Epithelial cell of proximal tubule (primary cell): ENCODE results near the gene ARHGAP30. TPM values are rescaled to one million over a fixed set of nuclear protein-coding genes. Genes with fewer than 3 reads are reported as not detected.

Experiments
- DNase-seq: peaks from one replicate; pipeline ENCODE4 v3.0.0-alpha.2; 2011; ENCODE audit warnings: low read depth
- H3K4me3 ChIP-seq: 2 replicates; pipeline ENCODE4 v1.5.1; 2011; ENCODE audit warnings: low read depth, mild to moderate bottlenecking, low read length
- CTCF ChIP-seq: conservative IDR thresholded peaks from 2 replicates; pipeline ENCODE4 v1.5.1; 2012; ENCODE audit warnings: low read depth, mild to moderate bottlenecking, low read length
- total RNA-seq: library from RNA; depleted of rRNA; stranded (reverse); fragments of >200 nt; gene quantifications from 2 replicates; pipeline ENCODE4 v1.2.3, GENCODE V29; 2015

The ARHGAP30 gene
- total RNA-seq, 1 donor from 2014 or later = 0.06 TPM

GRCh38 chr1:161096015-161096414, 26.3 kb upstream of the ARHGAP30 start:
- DNase-seq = no peak
- no peak for TF ChIP-seq CTCF
- H3K4me3 ChIP-seq = no peak overlapping the region

DNA sequence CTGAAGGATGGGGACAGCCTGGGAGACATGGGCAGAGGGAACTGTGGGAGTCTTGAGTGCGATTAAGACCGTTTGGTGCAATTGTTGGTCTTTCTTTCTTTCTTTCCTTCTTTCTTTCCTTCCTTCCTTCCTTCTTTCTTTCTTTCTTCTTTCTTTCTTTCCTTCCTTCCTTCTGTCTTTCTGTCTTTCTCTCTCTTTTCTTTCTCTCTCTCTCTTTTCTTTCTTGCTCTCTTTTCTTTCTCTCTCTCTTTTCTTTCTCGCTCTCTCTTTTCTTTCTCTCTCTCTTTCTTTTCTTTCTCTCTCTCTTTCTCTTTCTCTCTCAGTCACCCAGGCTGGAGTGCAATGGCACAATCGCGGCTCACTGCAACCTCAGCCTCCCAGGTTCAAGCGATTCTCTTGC, 25.5 kb upstream of the ARHGAP30 start:
- no peak for TF ChIP-seq CTCF
- no peak for DNase-seq
- no peak overlapping the region for H3K4me3 ChIP-seq

GRCh38 chr1:161094481-161094880, 24.8 kb upstream of the ARHGAP30 start:
- no peak overlapping the region for H3K4me3 ChIP-seq
- no peak for TF ChIP-seq CTCF
- DNase-seq = no peak

DNA sequence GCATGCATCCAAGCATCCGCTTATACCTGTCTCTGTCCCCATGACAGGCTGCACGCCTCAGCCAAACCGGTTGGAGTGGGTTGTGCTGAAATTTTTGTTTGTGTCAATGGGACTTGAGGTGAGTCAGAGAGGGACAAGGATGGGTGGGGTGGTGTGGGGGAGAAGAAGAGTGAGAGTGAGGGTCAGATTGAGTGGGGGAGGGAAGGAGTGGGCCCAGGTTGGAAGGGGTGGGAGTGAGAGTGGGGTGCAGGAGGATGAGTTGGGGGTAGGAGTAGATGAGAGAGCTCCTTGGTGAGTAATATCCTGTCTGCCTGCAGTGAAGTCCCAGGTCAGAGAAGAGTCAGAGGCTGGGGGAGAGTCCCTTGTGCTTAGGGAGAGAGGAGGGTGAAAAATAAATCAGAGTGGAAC, 22.9 kb upstream of the ARHGAP30 start:
- no peak for DNase-seq

DNA sequence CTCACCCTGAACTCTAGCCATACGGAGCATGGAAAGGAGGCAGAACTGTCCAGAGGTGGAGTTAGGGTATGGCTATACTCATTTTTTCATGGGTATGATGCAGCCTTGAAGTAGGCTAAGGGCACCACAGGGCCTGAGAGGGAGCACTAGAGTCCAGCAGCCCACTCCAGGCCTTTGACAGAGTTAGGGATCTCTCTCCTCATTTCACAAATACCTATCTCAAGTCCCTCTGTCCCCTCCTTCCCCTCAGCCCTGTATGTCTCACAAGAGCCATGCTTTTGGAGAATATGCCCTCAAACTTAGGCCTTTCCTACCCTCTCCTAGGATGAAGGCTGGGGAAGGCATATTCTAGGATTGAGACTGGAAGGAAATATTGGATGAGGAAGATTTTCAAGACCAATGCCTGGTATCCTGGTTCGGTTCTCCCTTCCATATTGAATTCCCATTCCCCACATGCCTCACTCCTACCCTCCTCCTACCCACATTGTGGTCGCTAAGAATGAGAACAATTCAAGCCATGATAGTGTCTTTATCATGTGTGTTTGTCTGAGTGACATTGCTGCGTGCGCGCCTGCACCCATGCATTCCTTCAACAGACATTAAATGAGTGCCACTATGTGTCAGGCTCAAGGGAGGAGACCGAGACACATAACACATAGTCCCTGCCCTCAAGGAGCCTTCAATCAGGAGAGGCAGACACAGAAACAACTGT, 22.3 kb upstream of the ARHGAP30 start:
- no peak for TF ChIP-seq CTCF
- H3K4me3 ChIP-seq = no peak overlapping the region
- no peak for DNase-seq

More for the DNA sequence above, 22.9 kb upstream of the ARHGAP30 start:
- no peak for TF ChIP-seq CTCF
- no peak overlapping the region for H3K4me3 ChIP-seq

- no peak for DNase-seq
- TF ChIP-seq CTCF = no peak
- no peak overlapping the region for H3K4me3 ChIP-seq
These were observed 21.4 kb upstream of the ARHGAP30 start for GRCh38 chr1:161091093-161091492.

- H3K4me3 ChIP-seq = no peak overlapping the region
- no peak for TF ChIP-seq CTCF
These were observed 20.9 kb upstream of the ARHGAP30 start for GRCh38 chr1:161090617-161091016.

More at GRCh38 chr1:161090617-161091016, 20.9 kb upstream of the ARHGAP30 start:
- no peak for DNase-seq
